ENCODE data around the gene PCGF3. TPM values are rescaled to one million over a fixed set of nuclear protein-coding genes. Genes with fewer than 3 reads are reported as not detected.
"Not testable (repeated sequence)": the region's sequence is repeated elsewhere in the genome, so short reads cannot be mapped to it uniquely, and the experiment has no call there.

PCGF3 gene
- total RNA-seq, 1 experiment from 2014 or later, result 66.3 TPM

- Histone ChIP-seq H3K9ac (ENCODE audit: low read length) (no peak overlapping the region), H3K27ac (ENCODE audit: low read depth, low read length) (no peak overlapping the region), H3K9me2 (ENCODE audit: insufficient read depth) (no peaks in the 10 kb centered on the region), H3K27me3 (ENCODE audit: insufficient read depth, low read length) (no peaks in the 10 kb centered on the region), H3K4me2 (ENCODE audit: low read length) (no peak overlapping the region), H3K4me1 (ENCODE audit: control insufficient read depth in 1 of 2, insufficient read depth in 2 of 2, low read length in 2 of 2) (no peaks in the 10 kb centered on the region), H3K4me3 (replicated peaks in 1 of 2; ENCODE audit: low read depth in 1 of 2, low read length in 2 of 2) (no peak overlapping the region), H4K20me1 (ENCODE audit: insufficient read depth) (no peaks in the 10 kb centered on the region), H3K9me3 (ENCODE audit: control insufficient read depth in 1 of 2, insufficient read depth in 1 of 2, low read depth in 1 of 2, low read length in 2 of 2) (no peaks in the 10 kb centered on the region), H3K36me3 (ENCODE audit: control insufficient read depth in 1 of 2, insufficient read depth in 2 of 2, low read length in 2 of 2) (peaks cover 16 to 35% of the 10 kb centered on the region in 2 experiments), H2AFZ (ENCODE audit: low read depth, low read length, poor library complexity, severe bottlenecking) (no peak overlapping the region), H3K79me2 (ENCODE audit: insufficient read depth, low read length) (no peaks in the 10 kb centered on the region)
- ChIA-PET POLR2A (no interaction called here), CTCF (no interaction called here), RAD21 (ENCODE audit: low non-redundant PET in 1 of 2, low total read pairs in 2 of 2, uncharacterized antibody in 2 of 2, unreplicated experiment in 2 of 2) (no interaction called here)
- BruUV-seq (replicated peaks), result no TSS peak
- intact Hi-C loops (cut with micrococcal nuclease), result no loop called here
- no peak for ATAC-seq
- DNase-seq (ENCODE audit: low read depth, low spot score), result no peak
- TF ChIP-seq, protein P1, sequence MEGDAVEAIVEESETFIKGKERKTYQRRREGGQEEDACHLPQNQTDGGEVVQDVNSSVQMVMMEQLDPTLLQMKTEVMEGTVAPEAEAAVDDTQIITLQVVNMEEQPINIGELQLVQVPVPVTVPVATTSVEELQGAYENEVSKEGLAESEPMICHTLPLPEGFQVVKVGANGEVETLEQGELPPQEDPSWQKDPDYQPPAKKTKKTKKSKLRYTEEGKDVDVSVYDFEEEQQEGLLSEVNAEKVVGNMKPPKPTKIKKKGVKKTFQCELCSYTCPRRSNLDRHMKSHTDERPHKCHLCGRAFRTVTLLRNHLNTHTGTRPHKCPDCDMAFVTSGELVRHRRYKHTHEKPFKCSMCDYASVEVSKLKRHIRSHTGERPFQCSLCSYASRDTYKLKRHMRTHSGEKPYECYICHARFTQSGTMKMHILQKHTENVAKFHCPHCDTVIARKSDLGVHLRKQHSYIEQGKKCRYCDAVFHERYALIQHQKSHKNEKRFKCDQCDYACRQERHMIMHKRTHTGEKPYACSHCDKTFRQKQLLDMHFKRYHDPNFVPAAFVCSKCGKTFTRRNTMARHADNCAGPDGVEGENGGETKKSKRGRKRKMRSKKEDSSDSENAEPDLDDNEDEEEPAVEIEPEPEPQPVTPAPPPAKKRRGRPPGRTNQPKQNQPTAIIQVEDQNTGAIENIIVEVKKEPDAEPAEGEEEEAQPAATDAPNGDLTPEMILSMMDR (IDR thresholded peaks at IDR 0.05 in 2 of 3, conservative IDR thresholded peaks at IDR 0.05 in 1 of 3; ENCODE audit: borderline replicate concordance in 1 of 3, insufficient read depth in 1 of 3, low read depth in 2 of 3, low read length in 2 of 3), result no peak
- TF ChIP-seq YY1 (IDR thresholded peaks at IDR 0.05; ENCODE audit: extremely low read depth, insufficient replicate concordance, low read depth, low read length) (no peak), SIN3A (IDR thresholded peaks at IDR 0.05; ENCODE audit: low read depth) (no peak), ELF1 (IDR thresholded peaks at IDR 0.05; ENCODE audit: borderline replicate concordance, low read depth) (no peak)
These were observed 30.0 kb downstream of the PCGF3 start for GRCh38 chr4:735583-735982.

GRCh38 chr4:736561-736960 lies 30.9 kb downstream of the PCGF3 start:
- H3K79me2 ChIP-seq (ENCODE audit: insufficient read depth, low read length); H2AFZ ChIP-seq (ENCODE audit: low read depth, low read length, poor library complexity, severe bottlenecking); H4K20me1 ChIP-seq (ENCODE audit: insufficient read depth); H3K9me3 ChIP-seq (ENCODE audit: control insufficient read depth in 1 of 2, insufficient read depth in 1 of 2, low read depth in 1 of 2, low read length in 2 of 2); DNase-seq (ENCODE audit: low read depth, low spot score); H3K9me2 ChIP-seq (ENCODE audit: insufficient read depth); CTCF ChIA-PET; H3K27ac ChIP-seq (ENCODE audit: low read depth, low read length); RAD21 ChIA-PET (ENCODE audit: low non-redundant PET in 1 of 2, low total read pairs in 2 of 2, uncharacterized antibody in 2 of 2, unreplicated experiment in 2 of 2); H3K4me1 ChIP-seq (ENCODE audit: control insufficient read depth in 1 of 2, insufficient read depth in 2 of 2, low read length in 2 of 2); H3K4me2 ChIP-seq (ENCODE audit: low read length); intact Hi-C loops (cut with micrococcal nuclease); BruUV-seq (replicated peaks); H3K4me3 ChIP-seq (replicated peaks in 1 of 2; ENCODE audit: low read depth in 1 of 2, low read length in 2 of 2); POLR2A ChIA-PET; ATAC-seq; H3K27me3 ChIP-seq (ENCODE audit: insufficient read depth, low read length); H3K9ac ChIP-seq (ENCODE audit: low read length): not testable (repeated sequence)
- peaks cover 16 to 37% of the 10 kb centered on the region in 2 experiments for H3K36me3 ChIP-seq (ENCODE audit: control insufficient read depth in 1 of 2, insufficient read depth in 2 of 2, low read length in 2 of 2)
